HG03039 (cell line): ENCODE measurements around the gene BORCS6.
A peak's percentile ranks its signal among the peaks of the same experiment; 100 is the strongest.

Experiments
- ATAC-seq: cut with Tn5 transposase; IDR thresholded peaks from one replicate; pipeline ENCODE4 v1.9.1; 2021; ENCODE audit warnings: mild to moderate bottlenecking, moderate library complexity; ENCODE audit not compliant: unreplicated experiment

The BORCS6 gene

DNA sequence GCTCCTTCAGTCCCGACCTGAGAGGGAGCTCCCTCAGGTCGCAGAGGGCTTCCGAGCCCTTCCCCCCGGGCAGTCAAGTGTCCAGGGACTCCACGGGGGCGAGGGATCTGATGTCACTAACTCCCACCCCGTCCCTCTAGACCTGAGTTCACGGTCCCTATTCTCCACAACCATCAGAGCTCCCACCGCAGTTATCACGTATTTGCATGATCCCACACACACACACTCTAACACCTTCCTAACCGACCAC lies 34.1 kb downstream of the BORCS6 start:
- no peak for ATAC-seq

- ATAC-seq, result no peak
Measured at GRCh38 chr17:8155231-8155995, 34.6 kb downstream of the BORCS6 start.

GRCh38 chr17:8154608-8155155 lies 35.3 kb downstream of the BORCS6 start:
- ATAC-seq, result no peak

- no peak for ATAC-seq
Measured at GRCh38 chr17:8153957-8154607, 35.9 kb downstream of the BORCS6 start.

DNA sequence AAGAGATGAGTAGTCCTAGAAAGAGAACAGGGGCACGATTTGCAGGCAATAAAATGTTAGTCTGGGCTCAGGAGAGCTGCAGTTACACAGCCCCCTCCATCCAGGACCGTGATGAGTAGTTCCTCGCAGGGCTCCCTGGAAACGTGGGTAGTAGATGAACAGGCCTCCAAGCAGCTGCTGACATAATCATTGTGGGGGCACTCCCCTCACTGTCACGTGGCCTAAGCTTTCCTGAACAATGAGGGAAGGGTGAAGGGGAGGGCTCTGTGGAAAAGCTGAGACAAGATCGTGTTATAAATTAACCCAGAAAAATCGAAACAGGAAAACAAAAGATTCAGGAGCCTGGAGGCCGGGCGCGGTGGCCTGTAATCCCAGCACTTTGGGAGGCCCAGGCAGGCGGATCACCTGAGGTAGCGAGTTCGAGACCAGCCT lies 36.4 kb downstream of the BORCS6 start:
- ATAC-seq, result no peak

GRCh38 chr17:8153031-8153451 lies 36.9 kb downstream of the BORCS6 start:
- no peak for ATAC-seq

DNA sequence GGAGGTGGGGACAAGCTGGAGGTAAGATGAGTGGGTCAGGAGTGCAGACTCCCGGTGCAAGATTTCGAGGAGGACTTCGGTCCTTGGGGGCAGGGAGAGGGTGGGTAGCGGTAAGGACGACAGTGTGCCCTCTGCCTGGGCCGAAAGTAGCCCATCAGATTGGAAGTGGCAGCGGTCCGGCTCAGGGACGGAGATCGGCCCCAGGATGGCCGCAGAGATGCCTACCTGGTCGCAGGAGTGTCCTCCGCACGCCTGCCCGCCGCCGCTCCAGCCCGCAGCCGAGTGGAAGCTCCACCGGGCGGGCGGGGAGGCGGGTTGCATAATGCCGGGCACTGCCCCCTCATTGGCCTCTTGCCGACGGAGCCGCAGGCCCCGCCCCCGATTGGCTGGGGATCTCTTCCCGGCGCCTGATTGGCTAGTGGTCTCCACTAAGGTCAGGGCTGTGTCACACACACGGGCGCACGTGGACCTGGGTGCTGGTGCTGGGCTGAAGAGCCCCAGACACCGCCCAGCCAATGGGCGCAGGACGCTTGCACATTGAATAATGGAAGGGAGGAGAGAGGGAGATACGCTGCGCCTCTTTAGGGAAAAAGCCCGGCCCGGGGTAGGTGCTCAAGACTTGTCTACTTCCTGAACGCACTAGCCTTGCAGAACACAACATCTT lies 37.7 kb downstream of the BORCS6 start, which contains the start of gene PER1:
Gene PER1, minus strand, starts transcription at position 293 of the 664 bp plus-strand sequence. CDS start 1,698 bp downstream, outside the sequence.
- ATAC-seq, result peak; percentile 26

GRCh38 chr17:8151641-8152111 lies 38.3 kb downstream of the BORCS6 start:
- no peak for ATAC-seq

- ATAC-seq, result peak; percentile 36
Measured at GRCh38 chr17:8151120-8151640, 38.8 kb downstream of the BORCS6 start.

GRCh38 chr17:8150194-8151119 lies 39.5 kb downstream of the BORCS6 start:
- ATAC-seq, result no peak

- ATAC-seq, result no peak
Measured at GRCh38 chr17:8149419-8150193, 40.4 kb downstream of the BORCS6 start.

DNA sequence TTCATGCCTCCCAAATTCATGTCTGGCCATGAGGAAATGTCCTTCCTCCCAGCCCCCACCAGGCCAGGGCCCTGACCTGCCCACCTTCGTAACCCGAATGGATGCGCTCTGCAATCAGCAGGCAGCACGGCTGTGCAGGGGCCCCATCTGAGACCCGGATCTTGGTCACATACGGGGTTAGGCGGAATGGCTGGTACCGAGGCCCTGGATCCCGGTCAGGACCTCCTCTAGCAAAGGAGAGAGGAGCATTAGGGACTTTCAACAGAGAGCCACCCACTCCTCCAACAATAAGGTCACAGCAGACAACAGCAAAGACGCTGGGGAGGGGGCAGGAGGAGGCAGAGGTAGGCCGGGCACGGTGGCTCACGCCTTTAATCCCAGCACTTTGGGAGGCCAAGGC lies 41.4 kb downstream of the BORCS6 start:
- ATAC-seq, result no peak

GRCh38 chr17:8147805-8148404 lies 42.1 kb downstream of the BORCS6 start:
- no peak for ATAC-seq

DNA sequence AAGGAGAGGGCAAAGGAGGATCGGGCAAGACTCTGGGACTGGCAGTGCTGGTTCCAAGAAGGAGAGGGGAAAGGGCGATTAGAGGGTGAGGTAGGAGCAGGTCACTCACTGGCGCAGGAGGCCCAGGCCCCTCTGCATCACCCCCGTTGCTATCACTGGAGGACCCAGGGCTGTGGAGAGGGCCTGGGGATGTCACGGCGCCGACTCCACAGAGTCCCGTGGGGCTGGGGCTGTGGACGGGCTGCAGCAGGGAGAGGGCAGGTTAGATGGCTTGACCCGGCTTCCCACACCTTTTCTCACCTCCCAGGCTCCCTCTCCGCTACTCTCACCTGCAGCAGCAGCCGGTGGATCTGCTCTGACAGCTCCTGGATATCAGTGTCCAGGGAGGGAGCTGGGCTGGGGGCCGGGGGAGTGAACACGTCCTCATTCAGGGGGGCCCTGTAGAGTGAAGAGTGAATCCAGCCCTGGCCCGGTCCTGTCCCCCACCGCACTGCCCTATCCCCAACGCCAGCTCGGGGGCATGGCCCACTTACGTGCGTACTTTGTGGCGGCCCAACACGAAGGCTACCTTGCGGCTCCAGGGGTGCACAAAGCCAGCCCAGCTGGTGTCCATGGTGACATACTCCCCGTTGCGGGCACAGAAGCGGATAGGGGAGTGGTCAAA lies 42.7 kb downstream of the BORCS6 start:
- ATAC-seq, result no peak

- no peak for ATAC-seq
Measured at GRCh38 chr17:8146381-8147140, 43.4 kb downstream of the BORCS6 start.

DNA sequence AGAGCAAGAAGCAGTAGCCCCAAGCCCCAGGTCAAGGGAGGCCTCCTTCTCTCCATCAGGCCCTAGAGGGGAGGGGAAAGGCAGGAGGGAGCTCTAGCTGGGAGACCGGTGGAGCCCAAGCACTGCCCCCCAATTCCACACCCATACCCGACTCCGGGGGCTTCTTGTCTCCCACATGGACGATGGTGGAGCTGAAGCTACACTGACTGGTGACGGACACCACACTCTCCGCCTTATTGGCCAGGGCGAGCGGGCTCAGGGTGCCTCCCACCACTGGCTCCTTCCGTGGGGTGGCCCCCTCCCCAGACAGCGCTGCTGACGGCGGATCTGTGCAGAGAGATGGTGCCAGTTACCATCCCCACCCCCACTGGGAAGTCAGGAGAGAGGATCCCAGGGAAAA lies 44.2 kb downstream of the BORCS6 start:
- no peak for ATAC-seq

DNA sequence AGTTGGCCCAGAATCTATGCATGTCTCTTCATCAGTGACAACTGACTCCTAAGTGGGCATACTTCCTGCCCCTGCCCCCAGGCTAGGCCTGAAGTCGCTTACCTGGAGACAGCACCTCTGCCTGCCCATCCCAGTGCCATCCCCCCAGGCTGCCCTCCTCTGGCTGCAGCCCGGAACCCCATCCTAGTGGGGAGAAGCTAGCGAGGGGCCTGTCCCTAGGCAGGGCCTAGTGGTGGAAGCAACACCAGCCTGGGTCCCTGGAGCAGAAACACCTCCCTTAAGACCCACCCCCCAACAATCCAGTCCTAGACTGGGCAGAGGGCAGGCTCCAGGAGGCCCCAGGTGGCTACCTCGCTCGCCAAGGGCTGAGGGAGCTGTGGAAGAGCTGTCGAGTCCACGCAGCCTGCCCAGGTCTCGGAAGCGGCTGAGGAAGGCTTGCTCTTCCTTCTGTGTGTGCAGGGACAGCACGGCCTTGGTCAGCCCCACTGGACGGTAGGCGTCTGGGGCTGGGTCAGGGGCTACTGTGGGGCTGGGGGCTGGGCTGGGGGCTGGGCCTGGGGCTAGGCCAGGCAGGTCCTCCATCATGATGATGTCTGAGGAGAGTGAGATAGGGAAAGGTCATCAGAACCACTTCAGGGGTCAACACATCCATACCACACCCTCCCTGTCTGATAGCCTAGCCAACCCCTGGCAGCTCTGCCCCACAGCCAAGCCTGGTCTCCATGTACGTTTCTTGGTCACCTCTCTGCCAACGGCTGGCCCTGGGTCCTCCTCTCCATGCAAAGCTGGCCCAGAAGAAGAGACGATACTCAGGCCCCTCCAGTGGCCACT lies 45.4 kb downstream of the BORCS6 start:
- no peak for ATAC-seq
